ENCODE data around the gene NEDD8.

DNA sequence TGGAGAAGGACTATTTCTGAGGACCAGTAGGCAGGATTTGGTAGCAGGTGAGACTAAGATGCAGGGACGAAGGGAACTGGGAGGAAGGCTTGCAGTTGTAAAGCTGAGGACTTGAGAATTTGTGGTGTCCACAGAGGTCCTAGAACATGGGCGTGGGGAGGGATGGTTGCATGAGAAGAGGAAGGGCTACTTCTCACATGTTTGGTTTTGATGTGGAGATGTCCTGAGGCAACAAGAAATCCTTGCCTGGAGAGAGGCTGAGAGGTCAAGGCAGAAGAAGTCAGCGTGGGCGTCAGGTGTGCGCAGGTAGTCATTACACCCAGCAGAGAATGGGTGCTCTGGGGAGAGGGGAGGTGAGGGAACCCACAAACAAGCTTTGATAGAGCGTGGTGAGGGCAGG, 44.9 kb upstream of the NEDD8 start:
- TF ChIP-seq CTCF (conservative IDR thresholded peaks at IDR 0.05) (no peak), ZFX (IDR thresholded peaks at IDR 0.05) (no peak)

Measured in C4-2B (cell line).